GM12873 (cell line): ENCODE data around the gene ATP5F1A.

Experiments used
- CTCF ChIP-seq: IDR thresholded peaks from 2 replicates; pipeline ENCODE4 v1.5.1; 2012; ENCODE audit warnings: low read depth, mild to moderate bottlenecking, moderate library complexity, low read length, control low read depth; ENCODE audit not compliant: insufficient read depth; ENCODE audit errors: missing control alignments

Gene ATP5F1A

GRCh38 chr18:46110406-46110805, 12.3 kb upstream of the ATP5F1A start:
- no peak for TF ChIP-seq CTCF

GRCh38 chr18:46109386-46109785, 11.3 kb upstream of the ATP5F1A start:
- TF ChIP-seq CTCF, result no peak

- no peak for TF ChIP-seq CTCF
Measured at GRCh38 chr18:46104128-46104911, 6.2 kb upstream of the ATP5F1A start, which contains the start of gene HAUS1. TSS of gene HAUS1 (plus strand) at chr18:46104385. CDS start at chr18:46104412, 27 bp downstream.

- no peak for TF ChIP-seq CTCF
Measured at GRCh38 chr18:46099463-46099862, 1.4 kb upstream of the ATP5F1A start.

- no peak for TF ChIP-seq CTCF
Measured at GRCh38 chr18:46098616-46098933, 479 bp upstream of the ATP5F1A start.

- no peak for TF ChIP-seq CTCF
Measured at GRCh38 chr18:46097431-46097800, 680 bp downstream of the ATP5F1A start.

GRCh38 chr18:46096651-46097300, 1.3 kb downstream of the ATP5F1A start:
- no peak for TF ChIP-seq CTCF
